Measurements from ENCODE around the gene PPP1R3F.
"Not testable (repeated sequence)": the region's sequence is repeated elsewhere in the genome, so short reads cannot be mapped to it uniquely, and the experiment has no call there.

Gene PPP1R3F

GRCh38 chrX:49312176-49312575 lies 42.6 kb downstream of the PPP1R3F start:
- no peak for DNase-seq (ENCODE audit: low read depth in 3 of 3)

- no peak for DNase-seq (ENCODE audit: low read depth in 3 of 3)
These were observed 46.5 kb downstream of the PPP1R3F start for GRCh38 chrX:49316085-49316484.

GRCh38 chrX:49321737-49322136 lies 52.1 kb downstream of the PPP1R3F start, which contains the start of gene GAGE12J:
GAGE12J (plus strand) TSS chrX:49322037; CDS start chrX:49323194, 1,157 bp downstream.
- not testable (repeated sequence) for DNase-seq (ENCODE audit: low read depth in 3 of 3)

DNA sequence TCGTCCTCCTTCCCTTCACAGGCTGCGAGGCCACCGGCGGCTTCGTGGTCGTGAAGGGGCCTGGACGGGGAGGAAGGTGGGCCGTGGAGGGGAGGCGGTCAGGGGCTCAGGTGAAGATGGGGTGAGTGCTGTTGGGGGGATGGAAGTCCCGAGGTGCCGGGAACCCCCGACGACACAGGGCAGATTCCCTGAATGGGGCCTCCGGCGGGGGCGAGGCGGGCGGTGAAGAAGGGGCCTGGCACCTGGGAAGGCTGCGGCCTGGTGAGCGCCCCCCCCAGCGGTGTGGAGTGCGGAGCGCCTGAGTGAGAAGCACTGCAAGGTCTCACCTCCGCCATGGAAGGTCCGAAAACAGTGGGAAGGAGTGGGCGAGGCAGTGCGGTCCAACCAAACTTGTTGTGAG lies 52.7 kb downstream of the PPP1R3F start:
- DNase-seq (ENCODE audit: low read depth in 3 of 3): not testable (repeated sequence)

DNA sequence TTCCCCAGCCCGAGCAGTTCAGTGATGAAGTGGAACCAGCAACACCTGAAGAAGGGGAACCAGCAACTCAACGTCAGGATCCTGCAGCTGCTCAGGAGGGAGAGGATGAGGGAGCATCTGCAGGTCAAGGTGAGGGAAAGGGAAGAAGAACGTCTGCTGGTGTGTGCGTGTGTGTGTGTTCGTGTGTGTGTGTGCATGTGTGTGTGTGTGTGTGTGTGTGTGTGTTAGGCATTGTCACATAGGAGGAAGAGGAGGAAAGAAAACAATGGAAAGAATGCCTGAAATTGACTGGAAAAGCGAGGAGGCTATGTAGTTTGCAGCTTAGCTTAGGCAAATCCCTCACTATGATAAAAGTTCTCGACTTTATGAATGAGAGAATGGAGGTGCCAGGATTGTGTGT lies 54.1 kb downstream of the PPP1R3F start:
- DNase-seq (ENCODE audit: low read depth in 3 of 3): not testable (repeated sequence)

DNA sequence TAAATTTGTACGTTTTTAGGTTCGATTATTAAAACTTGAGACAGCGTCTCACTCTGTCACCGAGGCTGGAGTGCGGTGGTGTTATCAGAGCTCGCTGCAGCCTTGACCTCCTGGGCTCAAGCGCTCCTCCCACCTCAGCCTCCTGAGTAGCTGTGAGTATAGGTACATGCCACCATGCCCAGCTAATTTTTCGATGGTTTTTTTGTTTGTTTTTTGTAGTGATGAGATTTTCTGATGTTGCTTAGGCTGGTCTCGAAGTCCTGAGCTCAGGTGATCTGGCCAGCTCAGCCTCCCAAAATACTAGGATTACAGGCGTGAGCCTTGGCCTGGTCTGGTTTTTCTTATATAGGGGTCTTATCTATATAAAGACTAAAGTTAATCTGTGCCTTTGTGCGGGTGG lies 60.8 kb downstream of the PPP1R3F start:
- DNase-seq (ENCODE audit: low read depth in 3 of 3): not testable (repeated sequence)

- not testable (repeated sequence) for DNase-seq (ENCODE audit: low read depth in 3 of 3)
These were observed 61.7 kb downstream of the PPP1R3F start, which contains the start of gene GAGE13 for GRCh38 chrX:49331282-49331681. GAGE13 (plus strand) TSS chrX:49331582; CDS start chrX:49332738, 1,156 bp downstream.

DNA sequence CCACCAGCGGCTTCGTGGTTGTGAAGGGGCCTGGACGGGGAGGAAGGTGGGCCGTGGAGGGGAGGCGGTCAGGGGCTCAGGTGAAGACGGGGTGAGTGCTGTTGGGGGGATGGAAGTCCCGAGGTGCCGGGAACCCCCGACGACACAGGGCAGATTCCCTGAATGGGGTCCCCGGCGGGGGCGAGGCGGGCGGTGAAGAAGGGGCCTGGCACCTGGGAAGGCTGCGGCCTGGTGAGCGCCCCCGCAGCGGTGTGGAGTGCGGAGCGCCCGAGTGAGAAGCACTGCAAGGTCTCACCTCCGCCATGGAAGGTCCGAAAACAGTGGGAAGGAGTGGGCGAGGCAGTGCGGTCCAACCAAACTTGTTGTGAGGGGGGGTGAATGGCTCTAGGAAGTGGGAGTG lies 62.2 kb downstream of the PPP1R3F start:
- DNase-seq (ENCODE audit: low read depth in 3 of 3): not testable (repeated sequence)

Data from stimulated activated CD4-positive, alpha-beta T cell treated with anti-CD3 and anti-CD28 coated beads, TNF-alpha, amount 100 ng/mL, for 48 hours (primary cell).